Endothelial cell (in vitro differentiated cells): ENCODE data around the gene RANBP3. TPM values are rescaled to one million over a fixed set of nuclear protein-coding genes. Genes with fewer than 3 reads are reported as not detected.

Experiments used
- DNase-seq: peaks from one replicate; pipeline ENCODE4 v3.0.0; 2021; ENCODE audit warnings: low spot score
- H3K27ac Mint-ChIP-seq: one replicate; pipeline ENCODE4 v1.8.0; 2021; ENCODE audit warnings: mixed read lengths, inconsistent platforms; ENCODE audit not compliant: unreplicated experiment
- H3K27me3 Mint-ChIP-seq: one replicate; pipeline ENCODE4 v1.8.0; 2021; ENCODE audit warnings: mild to moderate bottlenecking, moderate library complexity, mixed read lengths, inconsistent platforms; ENCODE audit not compliant: unreplicated experiment
- H3K36me3 Mint-ChIP-seq: one replicate; pipeline ENCODE4 v1.8.0; 2021; ENCODE audit warnings: mild to moderate bottlenecking, low read depth, mixed read lengths, inconsistent platforms; ENCODE audit not compliant: unreplicated experiment
- H3K4me1 Mint-ChIP-seq: one replicate; pipeline ENCODE4 v1.8.0; 2021; ENCODE audit warnings: mild to moderate bottlenecking, mixed read lengths, inconsistent platforms; ENCODE audit not compliant: unreplicated experiment
- H3K4me3 Mint-ChIP-seq: one replicate; pipeline ENCODE4 v1.8.0; 2021; ENCODE audit warnings: mild to moderate bottlenecking, mixed read lengths, inconsistent platforms; ENCODE audit not compliant: unreplicated experiment
- H3K9me3 Mint-ChIP-seq: one replicate; pipeline ENCODE4 v1.8.0; 2021; ENCODE audit warnings: mixed read lengths, inconsistent platforms; ENCODE audit not compliant: unreplicated experiment
- CTCF ChIP-seq: fragments of 200-600 bp; sonication (generic); IDR thresholded peaks from one replicate; pipeline ENCODE4 v1.5.0; 2021; ENCODE audit warnings: antibody characterized with exemption; ENCODE audit not compliant: unreplicated experiment
- total RNA-seq: library from RNA; stranded (reverse); fragmentation: NEBNext Ultra II Directional; extraction: Animal tissue kit (Norgen Biotek cat#: 25700); gene quantifications from one replicate; pipeline ENCODE4 v1.2.1, GENCODE V29; 2021; ENCODE audit not compliant: unreplicated experiment

Gene RANBP3
- total RNA-seq, 1 donor from 2014 or later: 69.5 TPM

DNA sequence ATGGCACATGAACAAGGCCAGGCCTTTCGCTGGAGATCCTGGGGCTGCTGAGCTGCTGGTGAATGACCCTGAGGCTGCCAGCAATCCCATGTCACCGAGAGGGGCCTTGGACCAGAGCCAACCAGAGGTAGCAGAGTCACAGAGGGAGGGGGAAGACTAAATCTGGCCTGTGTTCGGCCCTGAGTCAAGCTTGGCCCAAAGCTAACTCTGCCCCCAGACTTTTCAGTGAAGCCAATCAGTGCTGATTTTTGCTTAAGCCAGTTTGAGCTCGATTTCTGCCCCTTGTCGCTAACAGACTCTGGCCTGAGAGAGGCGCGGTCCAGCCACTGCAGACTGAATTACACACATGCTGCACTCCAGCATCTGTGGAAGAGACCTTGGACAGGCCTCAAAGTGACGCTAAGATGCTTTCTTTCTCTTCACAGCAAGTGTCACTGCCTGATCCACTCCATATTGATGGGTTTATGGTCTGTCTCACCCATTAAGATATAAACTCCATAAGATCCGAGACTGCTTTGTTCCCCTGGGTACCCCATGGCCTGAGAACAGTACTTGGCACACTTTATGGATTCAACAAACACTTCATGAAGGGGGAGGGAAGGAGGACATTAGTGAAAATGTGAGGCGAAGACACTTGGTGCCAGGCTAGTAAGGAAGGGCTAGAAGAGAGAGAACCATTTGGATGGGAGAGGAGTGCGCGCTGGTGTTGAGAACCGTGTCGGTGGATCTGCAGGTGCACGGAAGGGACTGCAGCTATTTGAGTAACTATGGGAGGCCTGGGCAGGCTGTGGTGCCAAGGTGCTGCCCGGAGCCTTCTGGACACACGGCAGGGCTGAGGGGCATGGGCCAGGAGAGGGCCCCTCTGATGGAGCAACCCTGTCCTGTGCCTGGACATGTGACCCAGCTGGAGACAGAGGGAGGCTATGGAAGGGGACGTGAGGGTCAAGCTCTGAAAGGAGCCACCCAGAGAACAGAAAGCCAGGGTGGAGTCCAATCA lies 17.6 kb downstream of the RANBP3 start:
- Mint-ChIP-seq H3K36me3 (peaks cover 9% of the 10 kb centered on the region), H3K27me3 (peaks cover 9% of the 10 kb centered on the region), H3K9me3 (no peaks in the 10 kb centered on the region), H3K4me3 (no peak overlapping the region), H3K4me1 (peaks cover 48% of the 10 kb centered on the region), H3K27ac (peak overlapping the region; percentile 90)
- TF ChIP-seq CTCF: no peak
- no peak for DNase-seq

DNA sequence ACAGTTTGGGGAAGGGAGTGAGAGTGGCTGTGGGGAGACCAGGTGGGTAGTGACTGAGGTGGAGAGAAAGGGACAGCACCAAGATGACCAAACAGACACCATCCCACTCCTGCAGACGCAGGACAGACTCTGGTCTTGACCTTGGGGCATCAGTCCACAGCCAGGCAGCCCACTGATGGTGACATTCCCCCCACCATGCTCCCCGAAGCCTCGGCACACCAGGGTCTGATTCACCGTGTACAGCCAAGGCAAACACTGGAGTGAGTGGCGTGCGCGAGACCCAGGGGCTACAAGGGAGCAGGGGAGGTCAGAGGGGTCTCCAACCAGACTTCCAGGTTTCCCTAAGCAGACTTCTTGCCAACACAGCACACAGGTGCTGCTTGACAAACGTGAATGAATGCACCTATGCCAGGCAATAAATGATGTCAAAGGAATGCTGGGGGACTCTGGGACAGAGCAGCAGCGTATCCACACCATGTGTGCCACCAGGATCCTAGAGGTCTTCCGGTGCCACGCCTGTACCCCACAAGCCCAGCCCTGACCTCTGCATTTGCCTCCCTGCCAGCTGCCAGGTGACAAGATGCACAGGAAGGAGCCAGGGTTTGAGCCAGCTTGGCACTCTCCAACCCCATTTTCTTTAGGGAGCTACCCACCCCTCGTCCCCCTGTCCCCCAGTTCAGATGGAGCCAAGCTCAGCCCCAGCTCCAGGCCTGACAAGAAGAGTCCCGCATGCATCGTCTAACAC lies 18.5 kb downstream of the RANBP3 start:
- DNase-seq: no peak
- Mint-ChIP-seq H3K27me3 (peaks cover 11% of the 10 kb centered on the region), H3K4me1 (peaks cover 44% of the 10 kb centered on the region), H3K27ac (peak overlapping the region; percentile 66), H3K9me3 (no peaks in the 10 kb centered on the region), H3K4me3 (no peak overlapping the region), H3K36me3 (peaks cover 9% of the 10 kb centered on the region)
- TF ChIP-seq CTCF: no peak

GRCh38 chr19:5958851-5959122 lies 19.2 kb downstream of the RANBP3 start:
- Mint-ChIP-seq H3K4me1 (peaks cover 46% of the 10 kb centered on the region), H3K9me3 (no peaks in the 10 kb centered on the region), H3K4me3 (no peak overlapping the region), H3K27ac (peak overlapping the region; percentile 66), H3K36me3 (peaks cover 9% of the 10 kb centered on the region), H3K27me3 (peaks cover 8% of the 10 kb centered on the region)
- no peak for TF ChIP-seq CTCF
- DNase-seq: no peak

DNA sequence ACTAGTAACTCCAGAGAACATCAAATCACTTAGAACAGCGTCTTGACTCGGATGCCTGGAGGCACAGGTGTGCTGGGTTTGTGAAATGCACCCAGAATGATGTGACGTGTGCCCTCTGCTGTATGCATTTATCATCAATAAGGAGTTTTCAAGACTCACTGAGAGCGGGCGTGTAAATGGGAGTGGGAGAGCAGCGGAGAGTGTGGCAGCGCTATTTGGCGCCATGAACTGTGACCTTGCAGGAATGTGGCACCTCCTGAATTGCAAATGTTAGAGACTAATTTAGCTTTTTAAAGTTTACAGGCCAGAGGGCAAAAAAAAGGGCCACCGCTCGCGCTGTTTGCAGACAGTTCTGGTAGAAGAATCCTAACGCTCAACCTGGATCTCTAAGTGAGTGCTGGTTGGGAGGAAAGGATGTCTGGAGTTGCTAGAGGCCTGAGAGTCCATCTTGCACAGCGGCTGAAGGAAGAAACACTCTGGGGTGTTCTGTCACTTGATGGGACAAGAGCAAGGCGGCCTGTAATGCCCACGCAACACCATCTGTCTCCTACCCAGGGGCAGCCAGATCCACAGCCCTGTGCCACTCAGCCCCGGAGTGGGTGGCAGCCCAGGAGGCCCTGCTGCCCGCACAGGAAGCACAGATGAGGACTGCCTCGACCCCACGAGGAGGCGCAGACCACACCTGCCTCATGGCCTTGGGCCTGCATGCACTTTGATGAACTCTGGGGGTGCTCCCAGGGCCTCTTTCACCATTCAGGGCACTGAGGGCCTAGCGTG lies 19.7 kb downstream of the RANBP3 start:
- TF ChIP-seq CTCF: no peak
- H3K36me3 Mint-ChIP-seq: peaks cover 9% of the 10 kb centered on the region
- H3K9me3 Mint-ChIP-seq: no peaks in the 10 kb centered on the region
- peak overlapping the region; percentile 40 for H3K27ac Mint-ChIP-seq
- H3K27me3 Mint-ChIP-seq: peaks cover 8% of the 10 kb centered on the region
- no peak overlapping the region for H3K4me3 Mint-ChIP-seq
- no peak for DNase-seq
- H3K4me1 Mint-ChIP-seq: peaks cover 46% of the 10 kb centered on the region
